WTC11 (cell line): Measurements from ENCODE around the gene GPR176. TPM values are rescaled to one million over a fixed set of nuclear protein-coding genes. Genes with fewer than 3 reads are reported as not detected.

Experiments
- ATAC-seq: fragments of 200-7000 bp; cut with Tn5 transposase; 2 replicates; pipeline ENCODE4 v1.10.0; 2021; ENCODE audit warnings: mild to moderate bottlenecking, moderate library complexity
- CTCF ChIA-PET: fragments of 300-600 bp; sonication (Branson Sonifier 250); formaldehyde crosslinking; loops from one replicate; lab custom pipeline; 2021; ENCODE audit warnings: antibody characterized with exemption; lab: Charles Lee
- POLR2A ChIA-PET: fragments of 350-600 bp; sonication (Branson Sonifier 250); formaldehyde crosslinking; loops from one replicate; lab custom pipeline; 2021; ENCODE audit warnings: antibody characterized with exemption; lab: Charles Lee
- DNase-seq: peaks from one replicate; pipeline ENCODE4 v3.0.0; 2021; ENCODE audit warnings: low spot score
- H3K27ac Mint-ChIP-seq: 2 replicates; pipeline ENCODE4 v1.8.0; 2021; ENCODE audit warnings: mixed read lengths
- H3K27me3 Mint-ChIP-seq: 2 replicates; pipeline ENCODE4 v1.8.0; 2021; ENCODE audit warnings: low read depth, mild to moderate bottlenecking, moderate library complexity, mixed read lengths
- H3K36me3 Mint-ChIP-seq: 2 replicates; pipeline ENCODE4 v1.8.0; 2021; ENCODE audit warnings: mixed read lengths
- H3K4me1 Mint-ChIP-seq: 2 replicates; pipeline ENCODE4 v1.8.0; 2022; ENCODE audit warnings: mixed read lengths
- H3K4me3 Mint-ChIP-seq: 2 replicates; pipeline ENCODE4 v1.8.0; 2021; ENCODE audit warnings: mild to moderate bottlenecking, moderate library complexity, mixed read lengths
- H3K9me3 Mint-ChIP-seq: 2 replicates; pipeline ENCODE4 v1.8.0; 2021; ENCODE audit warnings: mixed read lengths
- E2F1 ChIP-seq: sonication (generic); formaldehyde crosslinking; IDR thresholded peaks from 2 replicates; pipeline ENCODE4 v1.8.0; 2022; ENCODE audit warnings: mild to moderate bottlenecking, missing genetic modification reagents
- E2F5 ChIP-seq: sonication (generic); formaldehyde crosslinking; IDR thresholded peaks from 2 replicates; pipeline ENCODE4 v1.8.1; 2022; ENCODE audit warnings: mild to moderate bottlenecking, moderate library complexity, missing genetic modification reagents
- FOXK1 ChIP-seq: sonication (generic); formaldehyde crosslinking; IDR thresholded peaks from 2 replicates; pipeline ENCODE4 v1.8.0; 2022; ENCODE audit warnings: mild to moderate bottlenecking, moderate library complexity, missing genetic modification reagents
- FOXP4 ChIP-seq: sonication (generic); formaldehyde crosslinking; IDR thresholded peaks from 2 replicates; pipeline ENCODE4 v1.8.0; 2022; ENCODE audit warnings: mild to moderate bottlenecking, missing genetic modification reagents
- GABPB1 ChIP-seq: sonication (generic); formaldehyde crosslinking; IDR thresholded peaks from 2 replicates; pipeline ENCODE4 v1.8.1; 2023; ENCODE audit warnings: mild to moderate bottlenecking, missing genetic modification reagents
- GRHL2 ChIP-seq: fragments of 250-450 bp; sonication (Bioruptor Pico); IDR thresholded peaks from 2 replicates; pipeline ENCODE4 v1.8.0; 2022; ENCODE audit warnings: mild to moderate bottlenecking, moderate library complexity; ENCODE audit not compliant: insufficient replicate concordance, severe bottlenecking
- IRF2 ChIP-seq: sonication (generic); formaldehyde crosslinking; IDR thresholded peaks from 2 replicates; pipeline ENCODE4 v1.8.0; 2022; ENCODE audit warnings: low read depth, missing genetic modification reagents, borderline replicate concordance
- OVOL2 ChIP-seq: fragments of 250-450 bp; sonication (Bioruptor Pico); IDR thresholded peaks from 2 replicates; pipeline ENCODE4 v1.9.0; 2021; ENCODE audit warnings: mild to moderate bottlenecking, borderline replicate concordance
- RELA ChIP-seq: sonication (generic); formaldehyde crosslinking; IDR thresholded peaks from 2 replicates; pipeline ENCODE4 v1.8.1; 2022; ENCODE audit warnings: missing genetic modification reagents, mild to moderate bottlenecking, borderline replicate concordance
- ZMAT4 ChIP-seq: fragments of 250-450 bp; sonication (Bioruptor Pico); IDR thresholded peaks from 2 replicates; pipeline ENCODE4 v1.9.0; 2021; ENCODE audit warnings: mild to moderate bottlenecking
- ZNF232 ChIP-seq: sonication (generic); formaldehyde crosslinking; IDR thresholded peaks from 2 replicates; pipeline ENCODE4 v1.8.0; 2022; ENCODE audit warnings: mild to moderate bottlenecking, missing genetic modification reagents
- ZNF281 ChIP-seq: sonication (generic); formaldehyde crosslinking; IDR thresholded peaks from 2 replicates; pipeline ENCODE4 v1.8.0; 2023; ENCODE audit warnings: mild to moderate bottlenecking, missing genetic modification reagents
- ZNF317 ChIP-seq: sonication (generic); formaldehyde crosslinking; IDR thresholded peaks from 2 replicates; pipeline ENCODE4 v1.8.1; 2023; ENCODE audit warnings: low read depth, mild to moderate bottlenecking, moderate library complexity, missing genetic modification reagents, borderline replicate concordance
- ZNF423 ChIP-seq: fragments of 250-450 bp; sonication (Bioruptor Pico); IDR thresholded peaks from 2 replicates; pipeline ENCODE4 v2.1.2; 2022; ENCODE audit warnings: mild to moderate bottlenecking, moderate library complexity
- ZNF425 ChIP-seq: fragments of 250-450 bp; sonication (Bioruptor Pico); conservative IDR thresholded peaks from 2 replicates; pipeline ENCODE4 v1.9.0; 2021; ENCODE audit warnings: mild to moderate bottlenecking
- total RNA-seq: library from RNA; stranded (reverse); gene quantifications from 3 replicates; pipeline ENCODE4 v1.2.3, GENCODE V29; 2021

The GPR176 gene
- total RNA-seq, 1 experiment from 2014 or later = 117 TPM

- TF ChIP-seq ZNF317 (CRISPR knock-in tag) (no peak), GABPB1 (no peak)
Observed at GRCh38 chr15:39888243-39888642, 31.8 kb downstream of the GPR176 start (continued).

- Mint-ChIP-seq H3K4me1 (peaks cover 86% of the 10 kb centered on the region), H3K4me3 (peak overlapping the region; percentile 38), H3K27ac (peak overlapping the region; percentile 100), H3K36me3 (peaks cover 18% of the 10 kb centered on the region), H3K27me3 (no peaks in the 10 kb centered on the region), H3K9me3 (no peaks in the 10 kb centered on the region)
- TF ChIP-seq ZNF232 (CRISPR knock-in tag) (no peak), ZNF425 (CRISPR knock-in tag) (no peak), E2F1 (CRISPR knock-in tag) (no peak), GRHL2 (no peak), GABPB1 (no peak), IRF2 (CRISPR knock-in tag) (no peak), ZNF423 (CRISPR knock-in tag) (no peak), E2F5 (no peak), ZMAT4 (no peak), FOXP4 (CRISPR knock-in tag) (no peak), ZNF281 (CRISPR knock-in tag) (no peak), FOXK1 (CRISPR knock-in tag) (no peak), RELA (CRISPR knock-in tag) (no peak), OVOL2 (CRISPR knock-in tag) (no peak)
- ATAC-seq (peak; percentile 44), DNase-seq (no peak)
- CTCF ChIA-PET = interaction anchor here (0.5 to 2.5 kb wide), 16 partner anchors 8 to 201 kb away, joined by 3 to 21 read pairs (median 4); partner anchors contain the start of gene EIF2AK4
- POLR2A ChIA-PET = interaction anchor here (0.6 to 1.5 kb wide), 12 partner anchors 11 to 552 kb away, joined by 3 to 6 read pairs (median 3); partner anchors contain the start of genes EIF2AK4 and SRP14
Observed at GRCh38 chr15:39887832-39888231, 32.2 kb downstream of the GPR176 start.
